Anterior cingulate cortex (tissue), 58 donors: ENCODE measurements around the gene EFNA5.

Experiments used
- DNase-seq, 58 donors: peaks; one replicate each; lab custom pipeline; 2025; lab: John Stamatoyannopoulos, UW

The EFNA5 gene

GRCh38 chr5:107532169-107532878 is 138.4 kb downstream of the EFNA5 start:
- DNase-seq, result no peak

GRCh38 chr5:107531308-107531707 is 139.4 kb downstream of the EFNA5 start:
- no peak for DNase-seq

DNA sequence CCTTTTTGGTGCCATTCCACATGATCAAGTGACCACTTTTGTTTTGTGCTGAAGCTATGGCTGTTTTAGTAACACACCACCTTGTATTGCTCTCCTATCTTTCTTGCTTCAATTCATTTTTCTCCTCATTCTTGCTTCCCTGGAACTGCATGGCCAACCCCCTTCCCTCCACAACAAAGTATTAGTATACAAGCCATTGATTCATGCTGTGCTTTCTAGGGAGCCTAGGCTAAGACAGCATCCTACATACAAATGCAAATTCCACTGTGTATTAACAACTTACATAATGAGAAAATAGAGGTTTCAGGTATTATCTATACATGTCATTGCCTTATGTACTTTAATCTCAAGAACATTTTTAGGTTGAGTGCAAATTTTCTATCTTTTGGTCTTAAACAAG is 141.1 kb downstream of the EFNA5 start:
- no peak for DNase-seq

DNA sequence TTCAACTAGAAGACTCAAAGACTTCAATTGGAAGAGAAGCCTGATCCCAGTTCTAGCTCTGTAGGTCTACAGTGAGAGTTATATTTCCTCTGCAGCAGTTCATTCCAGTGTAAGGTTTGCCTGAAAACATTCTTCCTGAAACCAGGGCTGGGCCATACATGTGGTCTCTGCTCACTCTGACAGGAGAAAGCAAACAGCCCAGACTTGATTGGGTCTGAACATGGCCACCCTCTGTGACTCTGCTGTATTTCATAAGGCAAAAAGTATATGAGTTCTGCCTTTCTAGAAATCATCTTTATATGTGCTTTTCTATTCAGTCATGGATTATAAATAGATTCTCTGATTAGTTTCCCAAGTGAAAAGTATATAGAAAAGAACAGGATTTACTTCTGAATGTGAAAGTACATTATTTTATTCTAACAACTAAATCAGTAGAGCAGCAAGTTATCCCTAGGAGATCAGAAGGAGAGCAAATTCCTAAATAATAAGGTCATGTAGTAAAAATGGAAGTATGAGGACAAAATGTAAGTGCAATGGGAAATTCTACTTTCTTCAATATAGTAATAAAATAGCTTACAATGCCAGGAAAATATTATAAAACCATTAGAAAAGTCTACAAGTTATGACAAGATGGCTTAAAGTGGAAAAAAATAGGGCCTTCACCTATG is 144.3 kb downstream of the EFNA5 start:
- DNase-seq, result no peak

DNA sequence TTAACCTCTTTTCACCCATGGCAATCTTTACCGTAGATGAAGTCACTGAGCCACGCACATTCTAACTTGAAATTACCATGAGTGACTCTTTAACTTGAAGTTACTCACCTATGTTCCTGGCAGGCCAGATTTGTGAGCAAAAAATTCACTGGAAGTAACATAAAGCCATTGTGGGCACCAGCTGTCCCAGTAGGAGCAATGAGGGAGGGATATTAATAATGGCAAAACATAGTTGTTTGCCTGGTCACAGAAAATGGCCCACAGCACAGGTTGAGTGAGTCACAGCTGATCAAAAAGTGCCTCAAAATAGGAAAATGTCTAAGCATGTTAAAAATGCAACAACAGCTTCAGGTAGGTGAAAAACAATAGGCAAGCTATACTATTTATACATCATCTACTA is 146.6 kb downstream of the EFNA5 start:
- DNase-seq, result no peak

- DNase-seq, result no peak
Measured at GRCh38 chr5:107523029-107523680, 147.6 kb downstream of the EFNA5 start.

DNA sequence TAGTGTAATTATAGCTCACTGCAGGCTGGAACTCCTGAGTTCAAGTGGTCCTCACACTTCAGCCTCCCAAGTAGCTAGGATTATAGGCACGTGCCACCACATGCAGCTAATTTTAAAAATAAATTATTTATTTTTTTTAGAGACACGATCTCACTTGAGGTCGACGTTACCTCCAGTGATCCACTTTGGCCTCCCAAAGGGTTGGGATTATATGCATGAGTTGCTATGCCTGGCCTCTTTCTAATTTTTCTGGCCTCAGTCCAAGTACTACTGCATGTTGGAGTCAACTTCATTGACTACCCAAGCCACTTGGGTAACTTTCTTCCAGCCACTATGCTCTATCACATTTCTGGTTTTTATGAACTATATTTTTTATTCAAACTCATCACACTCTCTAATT is 148.3 kb downstream of the EFNA5 start:
- no peak for DNase-seq

DNA sequence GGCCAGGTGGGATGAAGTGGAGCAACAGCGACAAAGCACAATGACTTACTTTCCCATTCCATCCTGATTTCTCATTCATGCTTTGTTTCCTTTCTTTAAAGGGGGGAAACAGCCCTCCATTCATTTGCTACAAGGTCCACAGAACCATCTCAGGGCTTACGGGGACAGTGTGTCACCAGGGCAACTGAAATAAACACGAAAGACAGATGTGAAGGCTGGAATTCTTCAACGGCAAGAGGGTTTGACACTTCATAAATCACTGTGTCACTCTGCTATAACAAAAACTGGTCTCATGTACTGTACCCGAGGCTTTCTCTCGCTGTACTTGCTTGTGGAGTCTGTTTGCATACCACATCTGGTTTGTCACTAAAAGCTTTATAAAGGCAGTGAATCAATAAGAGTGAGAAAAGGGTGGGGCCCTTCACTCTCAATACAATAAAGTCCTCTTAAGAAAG is 150.8 kb downstream of the EFNA5 start:
- no peak for DNase-seq

DNA sequence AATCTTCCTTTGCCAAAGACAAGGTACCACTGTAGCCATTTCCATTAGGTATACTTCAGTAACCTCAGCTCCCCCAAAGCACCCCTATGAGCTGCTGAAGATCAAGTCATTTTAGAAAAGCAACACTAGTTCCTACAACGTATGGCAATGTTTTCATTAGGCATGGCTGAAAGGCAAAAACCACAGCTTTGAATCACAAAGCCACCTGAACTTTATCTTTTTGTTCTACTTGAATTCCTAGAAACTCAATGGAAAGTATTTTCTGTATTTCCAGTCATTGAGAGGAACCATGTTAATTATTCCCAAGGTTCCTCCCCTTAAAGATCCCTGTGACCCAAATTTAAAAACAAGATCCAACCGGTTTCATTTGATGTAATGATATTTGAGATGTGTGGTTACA is 152.1 kb downstream of the EFNA5 start:
- no peak for DNase-seq

DNA sequence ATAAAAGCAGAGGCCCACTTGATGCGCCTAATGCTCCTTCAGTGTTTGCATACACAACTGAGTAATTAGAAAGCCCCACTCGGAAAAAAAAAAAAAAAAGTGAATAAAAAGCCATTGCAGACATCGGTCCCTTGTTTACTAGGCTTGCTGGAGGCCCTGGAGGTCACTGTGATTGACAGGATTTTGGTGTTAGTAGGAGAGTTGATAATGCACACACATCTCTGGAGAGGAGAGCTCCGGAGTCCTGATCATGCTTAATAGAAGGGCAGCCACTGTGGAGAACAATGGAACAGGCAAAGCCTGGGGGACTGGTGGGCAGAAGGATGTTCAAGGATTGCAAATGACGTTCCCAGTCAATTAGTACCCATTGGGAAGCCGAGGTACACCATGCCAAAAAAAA is 152.5 kb downstream of the EFNA5 start:
- DNase-seq, result no peak

GRCh38 chr5:107517185-107518033 is 153.3 kb downstream of the EFNA5 start:
- no peak for DNase-seq

DNA sequence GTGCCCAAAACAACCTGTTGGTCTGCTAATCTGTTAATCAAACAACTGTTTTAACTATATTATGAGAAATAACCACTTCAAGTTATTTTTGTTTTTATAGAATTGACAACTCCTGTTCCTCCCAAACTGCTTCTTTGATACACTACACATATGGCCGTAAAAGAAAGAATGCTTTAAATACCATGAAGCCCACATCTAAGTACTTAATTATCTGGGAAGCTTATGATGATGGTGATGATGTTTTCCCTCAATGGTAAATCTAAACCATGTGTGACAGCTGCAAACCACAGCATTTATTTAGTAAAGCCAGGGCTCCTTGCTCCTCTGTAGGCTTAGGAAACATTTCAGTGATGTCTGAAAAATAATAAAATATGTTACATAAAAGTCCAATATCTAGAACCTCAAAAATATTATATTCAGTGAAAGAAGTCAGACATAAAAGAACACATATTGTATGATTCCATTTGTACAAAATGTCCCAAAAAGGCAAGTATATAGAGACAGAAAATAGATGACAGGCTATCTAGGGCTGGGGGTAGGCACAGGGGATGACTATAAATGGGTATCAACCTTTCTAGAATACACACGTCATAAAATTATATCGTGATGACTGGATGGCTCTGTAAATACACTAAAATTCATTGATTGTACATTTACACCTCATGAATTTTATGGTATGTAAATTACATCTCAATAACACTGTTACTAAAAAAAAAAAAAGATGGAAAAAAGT is 154.1 kb downstream of the EFNA5 start:
- no peak for DNase-seq

GRCh38 chr5:107515521-107516080 is 155.1 kb downstream of the EFNA5 start:
- no peak for DNase-seq

DNA sequence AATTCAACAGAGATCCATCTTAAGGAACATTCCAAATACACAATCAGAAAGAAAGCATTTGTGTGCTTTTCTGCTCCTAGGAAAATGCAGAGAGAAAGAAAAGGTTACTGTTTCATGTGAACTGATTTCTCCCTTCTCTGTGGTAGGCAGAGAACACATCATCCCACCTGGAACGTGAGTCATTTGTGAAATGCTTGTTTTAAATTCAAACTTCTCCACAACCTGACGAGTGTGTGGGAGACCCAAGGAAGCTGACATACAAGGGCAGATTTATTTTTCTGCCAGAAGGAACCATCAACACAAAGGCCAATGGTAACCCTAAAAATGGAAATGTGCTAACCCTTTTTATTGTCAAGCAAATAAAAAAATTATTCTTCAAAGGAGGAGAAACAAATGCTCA is 156.4 kb downstream of the EFNA5 start:
- no peak for DNase-seq

DNA sequence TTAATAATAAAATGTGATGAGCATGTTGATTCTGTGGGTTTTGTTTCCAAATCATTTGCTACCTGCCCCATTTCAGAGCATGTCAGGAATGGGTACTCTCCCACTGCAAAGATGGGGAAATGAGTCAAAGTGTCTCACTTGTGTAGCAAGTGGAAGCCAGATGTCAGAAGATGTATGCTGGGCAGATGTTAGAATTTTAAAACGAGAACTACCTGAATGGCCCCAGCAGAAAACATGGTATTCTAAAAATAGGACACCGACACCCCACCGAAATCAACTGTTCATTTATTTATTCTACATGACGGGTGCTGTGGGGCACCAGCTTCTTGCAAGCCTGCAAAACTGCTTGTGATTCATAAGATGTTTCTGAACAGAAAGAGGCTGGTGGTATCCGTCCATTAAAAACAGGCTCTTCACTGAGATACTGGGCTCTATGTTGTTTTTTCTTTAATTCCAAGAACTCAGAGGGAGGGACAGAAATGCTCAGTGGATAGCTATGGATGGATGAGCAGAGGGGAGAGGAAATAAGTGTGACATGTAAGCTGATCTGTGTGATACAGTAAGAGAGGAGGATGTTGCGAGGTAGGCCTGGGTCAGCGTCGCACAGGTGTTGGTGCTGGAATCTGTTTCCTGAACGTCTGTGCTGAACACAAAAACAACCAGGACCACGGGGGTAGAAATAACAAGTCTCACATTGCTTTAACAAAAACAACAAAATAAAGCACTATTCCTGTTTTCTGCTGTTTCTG is 157.2 kb downstream of the EFNA5 start:
- no peak for DNase-seq

DNA sequence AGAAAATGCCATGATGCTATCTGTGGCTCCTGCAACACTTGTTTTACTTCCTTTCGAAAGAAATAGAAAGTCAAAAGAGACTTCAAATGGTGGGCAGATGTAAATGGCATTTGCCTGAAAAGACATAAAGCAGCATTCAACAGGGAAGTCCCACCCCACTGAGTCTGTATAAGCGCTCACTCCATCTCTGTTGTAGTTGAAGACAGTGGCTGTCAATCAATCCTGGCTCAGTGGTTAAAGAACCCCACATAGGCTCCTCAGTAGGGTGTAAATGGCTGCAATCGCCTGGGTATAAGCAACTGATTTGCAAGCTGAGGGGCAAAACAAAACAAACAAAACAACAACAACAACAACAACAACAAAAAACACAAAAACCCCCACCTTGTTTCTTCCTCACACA is 158.7 kb downstream of the EFNA5 start:
- DNase-seq, result no peak

DNA sequence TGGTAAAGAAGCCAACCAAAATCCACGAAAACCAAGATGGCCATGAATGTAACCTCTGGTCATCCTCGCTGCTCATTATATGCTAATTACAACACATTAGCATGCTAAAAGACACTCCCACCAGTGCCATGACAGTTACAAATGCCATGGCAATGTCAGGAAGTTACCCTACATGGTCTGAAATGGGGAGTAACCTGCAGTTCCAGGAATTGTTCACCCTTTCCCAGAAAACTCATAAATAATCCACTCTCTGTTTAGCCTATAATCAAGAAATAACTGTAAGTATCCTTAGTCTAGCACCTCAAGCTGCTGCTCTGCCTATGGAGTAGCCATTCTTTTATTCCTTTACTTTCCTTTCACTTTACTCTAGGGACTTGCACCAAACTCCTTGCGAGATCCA is 160.6 kb downstream of the EFNA5 start:
- no peak for DNase-seq

GRCh38 chr5:107508097-107508496 is 162.6 kb downstream of the EFNA5 start:
- no peak for DNase-seq
